COLO668 (cell line): ENCODE measurements around the gene NAA60.

Experiments used
- DNase-seq: peaks from one replicate; lab custom pipeline; 2025; ENCODE audit not compliant: unreplicated experiment; lab: John Stamatoyannopoulos, UW

The NAA60 gene

DNA sequence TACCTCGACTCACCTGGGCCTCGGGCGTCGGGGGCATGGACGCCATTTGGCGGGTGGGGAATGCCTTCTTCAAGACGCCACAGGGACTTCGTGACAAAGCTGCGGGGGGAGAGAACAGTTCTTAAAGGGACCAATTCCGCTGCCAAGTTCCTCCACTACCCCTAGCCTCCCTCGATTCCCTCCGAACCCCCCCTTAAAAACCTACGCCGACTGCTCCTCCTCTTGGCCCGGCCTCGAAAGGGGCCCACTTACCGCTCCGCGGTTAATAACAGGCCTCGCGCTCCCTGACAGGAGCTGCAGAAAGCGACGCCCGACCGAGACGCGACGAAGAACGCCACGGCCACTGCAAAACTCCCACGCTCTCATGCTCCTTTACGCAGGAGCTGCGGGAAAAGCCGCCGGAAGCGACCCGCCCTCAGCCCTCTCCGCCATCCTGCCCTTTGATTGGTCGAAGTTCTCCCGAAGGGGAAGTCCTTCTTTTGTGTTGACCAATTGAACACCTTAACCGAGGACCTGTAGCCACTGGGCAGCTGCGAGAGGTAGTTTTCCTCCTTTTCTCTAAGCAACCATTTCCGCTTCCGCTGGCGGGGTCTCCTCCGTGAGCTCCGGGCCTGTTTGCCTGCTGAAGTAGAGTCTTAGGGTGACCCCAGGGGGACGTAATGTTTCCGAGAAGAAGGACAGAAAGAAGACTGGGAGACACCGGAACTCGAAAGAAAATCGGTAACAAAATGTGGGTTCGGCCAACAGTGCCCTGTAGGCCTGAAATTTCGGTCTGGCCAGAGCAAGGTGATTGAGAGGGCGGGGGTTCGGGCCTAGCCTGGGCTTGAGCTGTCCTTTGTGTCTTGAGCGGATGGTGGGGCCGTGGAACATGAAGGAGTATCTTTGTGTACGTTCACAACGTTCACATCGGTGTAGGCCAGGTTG is at the start of gene NAA60, which contains the start of gene ZNF597:
Gene NAA60 (plus strand): TSS at position 573 of the 924 bp plus-strand sequence. CDS start 32,548 bp downstream, outside the sequence.
Gene ZNF597 (minus strand): TSS at position 397 of the 924 bp plus-strand sequence. CDS start 351 bp downstream, at position 46.
- peak; percentile 70 for DNase-seq

DNA sequence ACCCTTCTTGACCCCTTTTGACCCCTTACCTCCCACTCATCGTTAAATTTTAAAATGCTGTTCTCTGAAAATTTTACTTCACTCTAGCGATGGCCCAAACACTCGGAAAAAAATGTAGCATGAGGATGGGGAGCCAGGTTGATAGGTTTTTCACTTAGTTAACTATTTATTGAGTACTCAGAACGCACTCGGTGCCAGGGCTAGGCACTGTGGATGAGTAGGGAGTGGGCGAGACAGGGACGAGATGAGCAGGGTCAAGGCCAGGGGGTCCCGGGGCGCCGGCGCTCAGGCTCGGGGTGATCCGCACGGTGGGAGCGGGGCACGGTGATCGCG is 43.1 kb upstream of the NAA60 start:
- DNase-seq: no peak

DNA sequence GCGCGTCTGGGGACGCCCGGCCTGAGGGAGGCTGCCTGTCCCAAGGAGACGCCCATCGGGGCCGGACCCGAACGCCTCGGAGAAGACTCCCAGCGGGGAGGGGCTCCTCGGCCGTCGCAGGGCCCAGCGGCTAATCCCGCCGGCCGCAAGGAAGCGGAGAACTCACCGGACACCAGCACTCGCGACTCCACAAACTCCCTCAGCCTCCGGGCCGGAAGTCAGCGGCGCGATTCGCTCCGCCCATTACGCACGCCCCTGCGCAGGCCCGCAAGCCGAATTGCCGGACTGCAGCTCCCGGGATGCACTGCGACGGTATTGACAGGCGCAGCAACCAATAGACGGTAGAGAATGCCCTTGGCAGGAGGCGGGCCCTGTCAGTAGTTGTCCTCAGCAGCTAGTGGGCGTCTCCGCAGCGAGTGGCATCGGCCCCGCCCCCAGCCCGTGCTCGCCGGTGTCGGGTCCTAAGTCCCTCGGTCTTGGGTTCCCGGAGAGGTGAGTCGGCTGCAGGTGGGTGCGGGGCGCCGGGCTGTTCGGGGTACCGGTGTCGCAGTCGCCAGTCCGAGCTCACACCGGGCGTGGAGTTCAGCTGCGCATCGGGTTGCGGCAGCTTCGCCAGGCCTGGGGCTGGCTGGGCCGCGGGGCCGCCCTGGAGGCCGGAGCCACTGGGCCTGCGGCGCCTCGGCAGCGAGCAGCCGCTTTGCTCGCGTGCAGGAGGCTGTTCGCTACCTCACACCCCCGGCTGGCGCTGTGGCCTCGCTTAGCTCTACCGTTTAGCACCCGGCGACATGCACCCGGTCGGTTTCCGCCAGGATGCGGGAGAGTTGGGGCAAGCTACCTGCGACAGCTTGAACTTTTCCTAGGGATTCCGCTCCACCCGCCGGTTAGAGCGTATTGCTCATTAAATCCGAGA is 42.4 kb upstream of the NAA60 start, which contains the start of the genes ZNF174 and ZSCAN32:
Gene ZNF174 (plus strand): TSS at position 437 of the 910 bp plus-strand sequence. CDS start 790 bp downstream, outside the sequence.
Gene ZSCAN32 (minus strand): TSS at position 226 of the 910 bp plus-strand sequence. CDS start 3,447 bp downstream, outside the sequence.
- DNase-seq: peak; percentile 98

DNA sequence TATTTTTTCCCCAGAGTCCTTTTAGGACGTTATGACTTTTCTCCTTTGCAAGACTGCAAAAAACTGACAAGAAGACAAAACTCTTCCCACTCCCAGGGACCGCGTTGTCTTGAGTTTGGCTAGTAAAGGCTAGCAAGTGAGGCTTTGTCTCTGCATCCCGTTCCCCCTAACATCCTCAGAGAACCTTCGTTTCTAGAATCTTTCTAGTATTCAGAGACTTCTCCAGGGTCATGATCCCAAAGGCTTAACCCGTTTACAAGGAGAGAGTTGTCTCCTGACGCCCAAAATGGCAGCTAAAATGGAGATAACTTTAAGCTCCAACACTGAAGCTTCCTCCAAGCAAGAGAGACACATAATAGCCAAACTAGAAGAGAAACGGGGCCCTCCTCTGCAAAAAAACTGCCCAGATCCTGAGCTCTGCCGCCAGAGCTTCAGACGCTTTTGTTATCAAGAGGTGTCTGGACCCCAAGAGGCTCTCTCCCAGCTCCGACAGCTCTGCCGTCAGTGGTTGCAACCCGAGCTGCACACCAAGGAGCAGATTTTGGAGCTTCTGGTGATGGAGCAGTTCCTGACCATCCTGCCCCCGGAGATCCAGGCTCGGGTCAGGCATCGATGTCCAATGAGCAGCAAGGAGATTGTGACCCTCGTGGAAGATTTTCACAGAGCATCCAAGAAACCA is 41.6 kb upstream of the NAA60 start:
- DNase-seq: peak; percentile 15

DNA sequence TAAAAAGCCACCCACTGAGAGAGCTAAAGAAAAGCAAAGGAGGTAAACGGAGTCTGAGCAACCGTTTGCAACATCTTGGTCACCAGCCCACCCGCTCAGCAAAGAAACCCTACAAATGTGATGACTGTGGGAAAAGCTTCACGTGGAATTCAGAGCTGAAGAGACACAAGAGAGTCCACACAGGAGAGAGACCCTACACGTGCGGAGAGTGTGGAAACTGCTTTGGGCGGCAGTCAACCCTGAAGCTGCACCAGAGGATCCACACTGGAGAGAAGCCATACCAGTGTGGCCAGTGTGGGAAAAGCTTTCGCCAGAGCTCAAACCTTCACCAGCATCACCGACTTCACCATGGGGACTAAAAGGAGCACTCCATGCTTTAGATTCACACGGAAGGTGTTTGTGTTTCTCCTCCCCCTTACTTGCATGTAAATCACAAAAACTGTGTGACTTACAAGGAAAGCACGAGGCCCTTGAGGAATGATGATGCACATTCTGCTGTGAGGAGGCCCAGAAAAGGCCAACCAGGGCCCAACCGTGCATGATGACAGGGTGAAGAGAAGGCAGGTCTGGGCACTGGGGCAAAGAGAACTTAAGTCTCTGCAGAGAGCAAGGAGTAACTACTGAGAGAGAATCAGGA is 34.8 kb upstream of the NAA60 start:
- no peak for DNase-seq

DNA sequence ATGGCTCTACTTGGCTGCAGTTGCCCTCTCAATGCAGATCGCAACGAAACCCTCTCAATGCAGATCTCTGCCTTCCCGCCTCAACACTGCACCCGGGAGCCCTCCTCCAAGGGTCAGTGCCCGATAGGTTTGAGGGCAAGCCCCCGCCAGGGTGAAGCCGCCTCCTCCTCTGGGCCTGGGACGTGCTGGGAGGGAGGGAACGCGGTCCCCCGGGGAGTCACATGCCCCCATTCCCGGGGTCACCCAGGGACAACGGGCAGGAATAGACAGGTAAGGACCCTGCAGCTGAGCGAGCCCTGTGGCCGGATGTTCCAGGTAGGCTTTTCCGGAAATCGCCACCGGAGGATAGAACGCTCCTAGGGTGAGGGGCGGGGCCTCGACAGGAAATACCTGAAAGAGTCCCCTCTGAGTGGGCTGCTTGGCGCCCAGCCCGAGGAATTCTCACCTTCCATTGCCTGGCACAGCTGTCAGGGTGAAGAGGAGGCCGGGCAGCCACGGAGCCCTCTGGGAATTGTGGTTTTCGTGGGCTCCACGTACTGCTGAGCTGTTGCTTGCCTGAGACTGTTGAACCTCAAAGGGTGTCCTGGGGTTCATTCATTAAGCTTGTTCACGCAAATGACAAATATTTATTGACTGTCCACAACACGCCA is 29.6 kb upstream of the NAA60 start:
- DNase-seq: no peak

DNA sequence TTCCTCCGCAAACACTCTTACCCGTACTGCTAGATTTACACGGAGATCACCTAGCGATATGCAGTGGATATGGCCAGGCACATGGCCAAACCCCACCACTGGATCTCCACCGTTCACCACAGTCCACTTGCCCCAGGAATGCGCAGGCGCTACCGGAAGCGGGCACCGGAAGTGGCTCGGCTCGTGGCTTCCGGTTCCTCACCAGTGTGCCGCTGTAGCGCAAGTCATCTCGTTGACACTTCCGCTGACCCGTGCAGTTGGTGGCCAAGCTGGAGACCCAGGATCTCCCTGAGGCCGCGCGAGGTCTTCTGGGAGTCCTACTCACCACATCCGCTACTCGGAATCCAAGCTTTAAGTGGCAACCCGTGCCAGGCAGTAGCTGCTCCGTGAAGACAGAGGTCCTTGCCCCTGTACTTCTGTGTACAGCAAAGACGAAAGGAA is 11.7 kb upstream of the NAA60 start:
- no peak for DNase-seq

DNA sequence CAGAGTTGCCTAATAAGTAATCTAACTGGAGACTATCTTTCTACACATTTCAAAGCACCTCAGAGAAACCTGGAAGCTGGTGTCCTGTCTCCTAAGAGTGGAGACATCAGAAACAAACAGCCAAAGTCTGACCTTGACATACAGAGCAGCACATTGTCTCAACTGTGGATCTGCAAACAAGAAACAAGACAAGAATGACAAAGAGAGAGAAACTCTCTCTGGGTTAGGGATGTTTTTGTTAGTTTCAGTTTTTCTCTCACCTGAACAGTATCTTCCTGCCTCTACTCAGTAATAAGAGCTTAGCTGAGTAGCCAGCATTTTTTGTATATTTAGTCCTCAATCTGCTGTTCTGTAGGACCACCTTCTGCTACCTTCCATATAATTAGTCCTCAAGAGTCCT is 9.1 kb upstream of the NAA60 start:
- no peak for DNase-seq

DNA sequence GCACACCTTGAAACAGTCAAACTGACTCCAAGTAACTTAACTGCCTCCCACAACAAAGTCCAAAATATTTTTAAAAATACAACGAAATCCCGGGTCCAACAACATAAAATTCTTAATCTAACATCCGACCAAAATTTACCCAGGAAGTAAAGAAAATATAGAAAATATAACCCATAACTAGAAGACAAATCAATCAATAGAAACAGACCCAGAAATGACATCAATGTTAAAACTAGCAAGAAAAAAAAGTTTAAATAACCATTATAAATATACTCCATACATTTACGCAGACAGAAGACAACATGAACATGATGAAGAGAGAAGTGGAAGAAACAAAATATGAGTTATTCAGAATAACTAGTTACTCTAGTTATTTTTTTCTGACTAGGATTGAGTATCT is 3.8 kb upstream of the NAA60 start:
- DNase-seq: no peak

DNA sequence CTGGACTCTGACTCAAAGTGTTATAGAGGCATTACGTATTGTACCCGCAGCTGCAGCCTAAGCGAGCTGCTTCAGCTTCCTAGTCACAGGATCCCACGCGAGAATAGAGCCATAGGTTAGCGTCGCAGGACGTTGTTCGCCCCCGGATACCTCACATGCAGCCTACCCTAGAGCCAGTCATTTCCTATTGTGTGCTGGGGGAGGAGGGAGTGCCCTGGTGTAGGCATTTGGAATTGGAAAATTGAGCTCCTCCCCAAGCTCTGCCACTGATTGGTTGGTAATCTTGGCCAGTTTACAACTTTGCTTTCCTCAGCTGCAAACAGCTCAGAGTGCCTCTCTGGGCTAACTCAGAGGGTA is 530 bp downstream of the NAA60 start:
- DNase-seq: no peak

DNA sequence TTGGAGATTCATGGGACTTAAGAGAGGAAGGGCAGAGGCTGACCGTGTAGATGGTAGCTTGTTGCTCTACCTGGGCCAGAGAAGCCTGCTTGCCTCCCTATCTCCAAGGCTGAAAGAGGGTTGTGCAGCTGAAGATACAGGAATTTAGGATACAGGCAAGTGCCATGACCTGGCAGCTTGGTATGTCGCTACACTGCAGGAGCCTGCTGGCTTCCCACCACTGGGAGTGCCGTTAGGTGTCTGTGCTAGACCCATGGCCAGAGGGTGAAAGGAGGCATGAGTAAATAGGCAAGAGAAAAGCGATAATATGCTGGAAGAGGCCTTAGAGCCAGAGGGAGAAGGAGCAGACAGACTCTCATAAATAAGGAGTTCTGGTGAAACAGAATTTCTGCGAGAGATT is 10.6 kb downstream of the NAA60 start:
- no peak for DNase-seq

DNA sequence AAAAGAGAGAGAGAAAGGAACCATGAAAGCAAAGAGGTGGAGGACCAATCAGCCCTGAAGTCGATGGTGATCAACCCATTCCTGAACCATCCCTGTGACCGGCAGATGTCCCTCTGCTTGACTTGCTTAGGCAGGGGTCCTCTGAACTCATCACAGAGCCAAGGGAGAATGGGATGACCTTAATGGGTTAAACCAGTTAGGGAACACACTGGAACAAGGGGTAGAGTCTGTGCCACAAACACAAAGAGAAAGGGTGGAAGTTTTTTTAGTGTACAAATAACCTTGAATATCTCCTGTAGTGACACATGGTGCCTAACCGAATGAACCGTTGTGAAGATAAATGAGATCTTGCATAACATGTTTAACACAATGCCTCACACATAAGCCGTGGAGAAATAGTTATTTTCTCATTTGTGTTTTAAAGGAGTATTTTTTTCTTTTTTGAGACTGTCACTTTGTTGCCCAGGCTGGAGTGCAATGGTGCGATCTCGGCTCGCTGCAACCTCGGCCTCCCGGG is 11.2 kb downstream of the NAA60 start:
- no peak for DNase-seq

DNA sequence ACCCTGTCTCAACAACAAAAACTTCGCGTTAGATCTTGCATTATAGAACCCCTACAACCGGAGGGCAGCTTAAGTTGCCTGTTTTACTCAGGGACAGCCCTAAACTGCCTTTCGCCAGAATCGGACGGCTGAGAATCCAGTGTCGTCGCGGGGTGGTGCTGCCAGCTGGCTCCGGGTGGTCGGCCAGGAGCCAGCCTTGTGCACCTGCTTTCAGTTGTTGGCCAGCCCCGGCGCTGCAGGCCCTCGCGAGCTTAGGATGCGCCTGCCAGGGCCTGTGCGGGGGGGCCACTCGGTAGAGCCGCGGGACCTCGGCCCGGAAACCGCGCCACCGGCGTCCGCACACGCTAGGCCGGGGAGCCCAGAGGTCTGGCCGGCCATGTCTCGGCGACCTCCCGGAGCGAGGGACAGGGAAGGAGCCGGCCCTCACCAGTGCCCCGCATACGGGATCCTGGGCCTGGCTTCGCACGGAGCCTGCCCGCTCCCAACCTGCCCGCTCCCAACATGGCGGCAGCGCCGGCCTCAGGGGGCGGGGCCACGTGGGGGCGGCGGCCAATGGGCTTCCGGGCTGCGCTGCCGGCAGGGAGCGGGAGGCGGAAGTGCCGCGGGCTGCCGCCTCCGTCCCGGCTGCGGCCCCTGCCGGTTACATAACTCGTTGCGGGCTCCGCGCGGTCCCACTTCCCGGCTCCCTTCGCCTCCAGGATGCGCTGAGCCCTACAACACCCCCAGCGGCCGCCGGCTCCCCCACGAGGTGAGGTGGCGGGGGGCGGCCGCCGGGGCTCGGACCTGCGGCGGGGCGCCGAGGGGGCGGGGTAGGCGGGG is 14.2 kb downstream of the NAA60 start:
- peak; percentile 96 for DNase-seq

DNA sequence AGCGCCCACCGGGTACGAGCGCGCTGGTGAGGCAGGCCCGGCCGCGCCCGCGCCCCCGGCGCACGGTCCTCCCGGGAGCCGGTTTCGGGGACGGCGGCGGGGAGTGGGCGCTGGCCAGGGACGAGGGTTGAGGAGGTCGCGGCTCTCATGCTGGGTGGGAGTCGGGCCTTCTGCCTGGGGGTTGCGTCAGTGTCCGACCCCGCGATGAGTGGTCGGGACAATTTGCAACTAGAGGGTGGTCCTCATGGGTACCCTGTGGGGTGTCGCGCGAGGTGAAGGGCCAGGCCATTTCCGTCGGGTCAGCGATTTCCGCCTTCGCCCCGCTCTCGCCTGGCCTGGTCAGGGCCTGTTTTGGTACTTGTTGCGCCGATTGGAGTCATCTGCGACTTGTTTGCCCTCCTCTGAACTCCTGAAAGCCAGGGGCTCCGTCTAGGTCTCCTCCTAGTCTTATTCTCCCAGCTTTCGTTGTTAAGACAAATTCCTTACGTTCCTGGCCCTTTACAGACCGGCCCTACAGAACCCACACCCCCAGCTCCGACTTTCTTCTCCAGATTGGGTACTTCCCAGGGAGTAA is 14.9 kb downstream of the NAA60 start:
- DNase-seq: peak; percentile 34

DNA sequence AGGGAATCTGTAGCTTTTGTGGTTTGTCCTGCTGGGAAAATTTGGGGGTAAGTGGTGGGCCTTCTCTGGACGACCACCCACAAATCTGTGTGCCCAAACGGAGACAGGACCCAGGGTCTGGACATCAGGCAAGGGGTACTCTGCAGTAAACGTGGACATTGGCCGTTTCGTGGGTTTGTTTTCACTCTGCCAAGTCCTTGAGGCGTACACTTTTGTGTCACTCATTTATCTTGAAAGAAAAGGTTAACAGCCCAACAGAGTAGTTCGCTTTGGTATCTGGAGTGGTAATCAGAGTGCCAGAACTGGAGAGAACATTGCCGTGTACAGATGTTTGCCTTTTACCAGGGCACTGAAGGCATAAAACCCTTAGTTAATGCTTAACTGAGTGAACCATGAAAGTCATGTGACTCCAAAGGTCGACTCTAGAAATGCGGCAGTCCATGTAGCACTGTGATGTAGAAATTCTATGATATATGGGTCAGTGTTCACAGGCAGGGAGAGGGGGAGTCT is 15.4 kb downstream of the NAA60 start:
- DNase-seq: peak; percentile 32

DNA sequence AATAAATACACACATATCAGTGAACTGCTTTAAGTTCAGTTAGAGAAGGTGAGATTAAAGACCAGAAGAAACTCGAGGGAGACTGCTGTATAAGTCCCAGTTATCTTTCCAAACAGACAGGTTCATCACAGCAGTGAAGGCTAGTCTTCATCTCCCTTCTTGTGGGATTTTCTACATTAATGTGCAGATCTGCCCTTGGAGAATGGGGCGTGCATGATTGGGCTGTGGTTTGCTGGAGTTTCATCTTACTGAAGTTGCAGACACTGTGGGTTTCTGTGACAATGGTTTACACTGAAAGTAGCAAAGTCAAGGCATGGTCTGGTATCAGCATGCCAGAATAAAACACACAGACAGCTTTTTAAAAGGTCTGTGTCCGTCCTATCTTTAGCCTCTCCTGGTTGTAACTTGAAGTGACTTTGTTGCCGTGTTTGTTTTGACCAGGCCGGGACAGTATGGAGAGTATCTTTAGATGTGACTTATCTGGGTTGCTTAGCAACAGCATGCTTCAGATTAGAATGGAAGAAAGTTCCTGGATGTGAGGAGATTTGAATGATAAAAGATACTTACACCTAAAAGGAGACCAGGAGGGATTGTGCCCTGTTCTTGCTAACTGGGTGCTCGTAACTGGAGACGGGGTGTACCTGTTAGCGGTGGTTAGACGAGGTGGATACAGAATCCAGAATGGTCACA is 16.1 kb downstream of the NAA60 start:
- DNase-seq: no peak

DNA sequence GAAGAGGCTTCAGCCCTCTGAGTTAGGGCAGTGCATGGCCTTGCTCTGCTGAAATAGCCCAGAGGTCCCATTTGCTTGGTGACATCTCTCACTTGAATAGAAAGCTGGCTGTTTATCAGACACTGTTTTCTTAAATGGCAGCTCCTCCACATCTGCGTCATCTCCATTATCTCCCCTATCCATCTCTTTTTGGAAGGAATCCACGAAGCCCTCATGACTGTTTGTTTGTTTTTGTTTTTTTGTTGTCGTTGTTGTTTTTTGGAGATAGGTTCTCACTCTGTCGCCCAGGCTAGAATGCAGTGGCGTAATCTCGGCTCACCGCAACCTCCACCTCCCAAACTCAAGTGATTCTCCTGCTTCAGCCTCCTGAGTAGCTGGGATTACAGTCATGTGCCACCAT is 16.6 kb downstream of the NAA60 start:
- no peak for DNase-seq

DNA sequence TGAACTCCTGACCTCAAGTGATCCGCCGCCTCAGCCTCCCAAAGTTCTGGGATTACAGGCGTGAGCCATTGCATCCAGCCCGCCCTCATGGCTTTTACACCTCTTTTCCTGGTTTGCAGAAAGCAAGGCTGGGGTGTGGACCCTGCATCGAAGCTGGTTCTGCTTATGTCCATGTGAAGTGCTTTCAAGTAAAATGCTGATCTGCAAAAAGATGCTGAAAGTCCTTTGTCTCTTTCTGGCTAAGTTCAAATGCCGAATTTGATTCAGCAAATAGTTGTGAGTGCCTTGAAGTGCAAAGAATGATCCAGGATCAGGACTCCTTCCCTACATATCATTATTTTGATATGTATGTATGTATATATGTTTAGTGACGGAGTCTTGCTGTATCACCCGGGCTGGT is 17.1 kb downstream of the NAA60 start:
- DNase-seq: no peak
